SK-N-SH treated with all-trans-retinoic acid at 6 μM for 48 hours (cell line): ENCODE data around the gene XRN2.

Experiments
- CREB5 ChIP-seq: fragments of 250-450 bp; sonication (Bioruptor Pico); IDR thresholded peaks from 2 replicates; pipeline ENCODE4 v1.5.1; 2020; ENCODE audit warnings: low read depth, mild to moderate bottlenecking, moderate library complexity
- CSDC2 ChIP-seq: fragments of 250-450 bp; sonication (Bioruptor Pico); IDR thresholded peaks from 2 replicates; pipeline ENCODE4 v1.5.0; 2020; ENCODE audit warnings: mild to moderate bottlenecking, moderate library complexity
- CSRNP3 ChIP-seq: fragments of 250-450 bp; sonication (Bioruptor Pico); IDR thresholded peaks from 2 replicates; pipeline ENCODE4 v1.5.1; 2021; ENCODE audit warnings: mild to moderate bottlenecking, moderate library complexity
- ESRRG ChIP-seq: fragments of 250-450 bp; sonication (Bioruptor Pico); IDR thresholded peaks from 2 replicates; pipeline ENCODE4 v1.6.1; 2021; ENCODE audit warnings: mild to moderate bottlenecking
- ISL1 ChIP-seq: fragments of 250-450 bp; sonication (Bioruptor Pico); IDR thresholded peaks from 2 replicates; pipeline ENCODE4 v2.1.2; 2022; ENCODE audit warnings: mild to moderate bottlenecking, moderate library complexity
- PATZ1 ChIP-seq: fragments of 250-450 bp; sonication (Bioruptor Pico); IDR thresholded peaks from 2 replicates; pipeline ENCODE4 v1.8.0; 2020; ENCODE audit warnings: mild to moderate bottlenecking, moderate library complexity, borderline replicate concordance
- RARB ChIP-seq: fragments of 250-450 bp; sonication (Bioruptor Pico); IDR thresholded peaks from 2 replicates; pipeline ENCODE4 v1.8.0; 2021; ENCODE audit warnings: mild to moderate bottlenecking, moderate library complexity
- SNAI2 ChIP-seq: fragments of 250-450 bp; sonication (Bioruptor Pico); IDR thresholded peaks from 2 replicates; pipeline ENCODE4 v1.5.0; 2020; ENCODE audit warnings: mild to moderate bottlenecking, moderate library complexity
- TOX ChIP-seq: fragments of 250-450 bp; sonication (Bioruptor Pico); IDR thresholded peaks from 2 replicates; pipeline ENCODE4 v1.8.0; 2021; ENCODE audit warnings: mild to moderate bottlenecking, moderate library complexity, borderline replicate concordance
- ZFP30 ChIP-seq: fragments of 450-650 bp; formaldehyde crosslinking; IDR thresholded peaks from 2 replicates; pipeline ENCODE4 v1.5.0; 2022; ENCODE audit warnings: mild to moderate bottlenecking, moderate library complexity
- ZNF70 ChIP-seq: fragments of 450-650 bp; formaldehyde crosslinking; IDR thresholded peaks from 2 replicates; pipeline ENCODE4 v1.5.0; 2020; ENCODE audit warnings: mild to moderate bottlenecking, moderate library complexity

- TF ChIP-seq TOX (no peak), RARB (CRISPR knock-in tag) (no peak), ZNF70 (CRISPR knock-in tag) (no peak), CREB5 (CRISPR knock-in tag) (no peak), PATZ1 (no peak), ISL1 (CRISPR knock-in tag) (no peak), SNAI2 (CRISPR knock-in tag) (no peak), CSDC2 (CRISPR knock-in tag) (no peak), ZFP30 (no peak), CSRNP3 (CRISPR knock-in tag) (no peak), ESRRG (CRISPR knock-in tag) (no peak)
Observed at GRCh38 chr20:21323640-21324039, 20.5 kb downstream of the XRN2 start.
